CD4-positive, alpha-beta T cell treated with Interleukin-17A for 4 hours (primary cell): ENCODE measurements around the gene PRR20C.
"Not testable (repeated sequence)": the region's sequence is repeated elsewhere in the genome, so short reads cannot be mapped to it uniquely, and the experiment has no call there.

Experiments
- DNase-seq: peaks from one replicate; pipeline ENCODE4 v3.0.0-alpha.2; 2020; ENCODE audit warnings: mixed read lengths

Gene PRR20C

DNA sequence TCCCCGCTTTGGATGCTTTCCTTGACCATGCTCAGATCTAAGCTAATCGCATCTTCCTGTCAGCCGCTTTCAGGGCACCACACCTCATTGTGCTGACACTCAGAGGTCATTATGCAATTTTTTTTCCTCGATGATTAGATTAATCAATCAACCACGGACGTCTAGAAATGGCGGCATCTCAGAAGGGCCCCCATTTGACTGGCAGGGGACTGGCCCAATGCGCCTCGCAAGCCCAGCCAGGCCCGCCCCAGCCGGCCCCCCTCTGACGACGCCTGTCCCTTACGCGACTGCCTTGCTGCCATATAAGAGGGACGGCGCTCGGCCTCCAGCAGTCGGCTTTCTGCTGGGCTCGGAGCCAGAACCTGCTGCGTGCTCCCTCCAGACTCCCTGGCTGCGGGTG is at the start of gene PRR20C:
Gene PRR20C, plus strand, starts transcription at position 301 of the 400 bp plus-strand sequence. CDS start 387 bp downstream, outside the sequence.
- not testable (repeated sequence) for DNase-seq

DNA sequence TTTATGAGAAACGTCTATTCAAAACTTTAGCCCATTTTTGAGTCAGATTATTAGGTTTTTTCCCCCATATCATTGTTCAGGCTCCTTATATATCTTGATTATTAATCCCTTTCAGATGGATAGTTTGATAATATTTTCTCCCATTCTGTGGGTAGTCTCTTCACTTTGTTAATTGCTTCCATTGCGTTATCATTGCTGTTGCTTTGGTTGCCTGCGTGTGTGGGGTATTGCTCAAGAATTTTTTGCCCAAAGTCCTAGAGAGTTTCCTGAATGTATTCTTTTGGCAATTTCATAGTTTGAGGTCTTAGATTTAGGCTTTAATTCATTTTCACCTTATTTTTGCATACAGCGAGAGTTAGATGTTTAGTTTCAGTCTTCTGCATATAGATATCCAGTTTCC is 38.9 kb upstream of the PRR20C start:
- DNase-seq: no peak

DNA sequence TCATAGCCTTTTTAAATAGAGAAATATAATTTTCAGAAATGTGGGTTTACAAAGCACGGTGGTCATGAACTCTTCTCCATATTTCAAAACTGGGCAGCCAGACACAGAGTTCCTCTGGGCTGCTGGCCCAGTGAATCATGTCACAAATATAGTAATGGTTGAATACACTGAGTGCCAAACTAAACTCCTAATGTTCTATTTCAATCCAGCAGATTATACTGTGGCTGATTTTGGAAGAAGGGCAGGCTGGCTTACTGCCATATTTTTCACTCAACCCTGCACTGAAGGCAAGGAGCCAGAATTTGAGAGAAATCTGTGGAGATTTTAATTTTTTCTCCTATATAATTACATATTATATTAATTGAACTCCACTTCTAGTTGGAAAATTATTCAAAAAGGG is 30.2 kb upstream of the PRR20C start:
- DNase-seq: no peak

- no peak for DNase-seq
Measured at GRCh38 chr13:57128909-57129308, 25.0 kb upstream of the PRR20C start.

GRCh38 chr13:57136093-57136492 is 17.8 kb upstream of the PRR20C start:
- no peak for DNase-seq

- DNase-seq: no peak
Measured at GRCh38 chr13:57137585-57137984, 16.3 kb upstream of the PRR20C start.

GRCh38 chr13:57138988-57139387 is 14.9 kb upstream of the PRR20C start:
- no peak for DNase-seq

- not testable (repeated sequence) for DNase-seq
Measured at GRCh38 chr13:57139781-57140180, 14.1 kb upstream of the PRR20C start.

- not testable (repeated sequence) for DNase-seq
Measured at GRCh38 chr13:57140235-57140968, 13.5 kb upstream of the PRR20C start, which contains the start of gene PRR20A. Gene PRR20A (plus strand): TSS chr13:57140918. CDS start chr13:57141305, 387 bp downstream.

DNA sequence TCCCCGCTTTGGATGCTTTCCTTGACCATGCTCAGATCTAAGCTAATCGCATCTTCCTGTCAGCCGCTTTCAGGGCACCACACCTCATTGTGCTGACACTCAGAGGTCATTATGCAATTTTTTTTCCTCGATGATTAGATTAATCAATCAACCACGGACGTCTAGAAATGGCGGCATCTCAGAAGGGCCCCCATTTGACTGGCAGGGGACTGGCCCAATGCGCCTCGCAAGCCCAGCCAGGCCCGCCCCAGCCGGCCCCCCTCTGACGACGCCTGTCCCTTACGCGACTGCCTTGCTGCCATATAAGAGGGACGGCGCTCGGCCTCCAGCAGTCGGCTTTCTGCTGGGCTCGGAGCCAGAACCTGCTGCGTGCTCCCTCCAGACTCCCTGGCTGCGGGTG is 6.7 kb upstream of the PRR20C start, which contains the start of gene PRR20B:
Gene PRR20B, plus strand, starts transcription at position 301 of the 400 bp plus-strand sequence. CDS start 387 bp downstream, outside the sequence.
- not testable (repeated sequence) for DNase-seq

DNA sequence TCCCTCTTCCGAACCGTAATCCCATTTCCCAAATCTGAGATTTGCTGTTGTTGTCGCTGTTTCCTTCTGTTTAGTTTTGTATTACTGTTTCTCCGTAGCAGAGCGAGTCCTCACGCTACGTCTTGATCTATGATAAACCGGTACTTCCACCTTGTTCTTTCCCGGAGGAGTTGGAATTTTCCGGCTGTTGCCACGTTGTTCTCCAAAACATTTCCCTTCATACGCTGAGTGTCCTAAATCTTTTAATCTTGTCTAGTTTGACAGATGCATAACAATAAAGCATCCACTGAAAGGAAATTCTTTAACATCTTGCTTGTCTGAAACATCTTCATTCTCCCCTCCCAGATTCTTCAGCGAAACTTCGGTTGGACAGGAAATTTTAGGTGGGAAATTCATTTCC is 5.8 kb upstream of the PRR20C start:
- DNase-seq: not testable (repeated sequence)

GRCh38 chr13:57160332-57160731 is 6.5 kb downstream of the PRR20C start, which contains the start of gene PRR20D:
Gene PRR20D (plus strand): TSS chr13:57160632. CDS start chr13:57161019, 387 bp downstream.
- not testable (repeated sequence) for DNase-seq

GRCh38 chr13:57166897-57167296 is 13.0 kb downstream of the PRR20C start, which contains the start of gene PRR20E:
Gene PRR20E (plus strand): TSS chr13:57167197. CDS start chr13:57167584, 387 bp downstream.
- not testable (repeated sequence) for DNase-seq

GRCh38 chr13:57191667-57192066 is 37.8 kb downstream of the PRR20C start:
- no peak for DNase-seq
